NOMO-1 treated with dmso at 0.1 percent for 144 hours (cell line): ENCODE data around the gene MADD.

Experiments used
- DNase-seq: peaks from one replicate; lab custom pipeline; 2025; ENCODE audit not compliant: unreplicated experiment; lab: John Stamatoyannopoulos, UW

The MADD gene

GRCh38 chr11:47269829-47270305 lies at the start of gene MADD:
TSS of gene MADD (plus strand) at chr11:47270133.
- DNase-seq: peak; percentile 80

DNA sequence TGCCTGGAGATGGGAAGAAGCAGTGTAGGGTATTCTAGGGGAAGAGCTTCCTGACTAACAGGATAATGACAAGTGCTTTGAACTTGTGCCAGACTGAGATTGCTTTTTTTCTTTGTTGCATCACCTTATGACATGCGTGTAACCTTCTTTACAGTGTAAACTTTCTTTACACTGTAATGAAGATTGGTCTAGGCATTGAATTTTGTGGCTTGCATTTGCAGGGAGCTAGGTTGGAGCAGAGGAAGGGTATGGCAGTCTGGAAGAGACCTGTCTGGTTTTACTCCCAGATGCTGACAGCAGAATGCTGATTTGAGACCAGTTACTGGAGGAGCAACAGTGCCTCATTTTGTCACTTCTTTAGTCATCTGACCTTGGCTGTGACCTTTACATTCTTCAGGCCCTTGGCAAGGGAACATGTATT lies 49.5 kb upstream of the MADD start:
- no peak for DNase-seq

DNA sequence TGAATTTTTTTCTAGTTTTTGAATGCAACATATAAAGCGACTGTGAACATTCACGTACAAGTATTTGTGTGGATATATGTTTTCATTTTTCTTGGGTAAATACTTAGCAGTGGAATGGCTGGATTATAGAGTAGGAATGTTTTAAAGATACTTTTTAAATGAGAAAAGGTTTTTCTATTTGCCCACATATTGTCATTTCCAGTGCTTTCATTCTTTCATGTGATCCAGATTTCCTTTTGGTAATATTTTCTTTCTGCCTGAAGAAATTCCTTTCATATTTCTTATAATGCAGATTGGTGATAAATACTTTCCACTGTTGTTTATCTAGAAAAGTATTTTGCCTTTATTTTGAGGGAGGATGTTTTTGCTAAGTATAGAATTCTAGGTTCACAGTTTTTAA lies 47.2 kb upstream of the MADD start:
- DNase-seq: no peak

DNA sequence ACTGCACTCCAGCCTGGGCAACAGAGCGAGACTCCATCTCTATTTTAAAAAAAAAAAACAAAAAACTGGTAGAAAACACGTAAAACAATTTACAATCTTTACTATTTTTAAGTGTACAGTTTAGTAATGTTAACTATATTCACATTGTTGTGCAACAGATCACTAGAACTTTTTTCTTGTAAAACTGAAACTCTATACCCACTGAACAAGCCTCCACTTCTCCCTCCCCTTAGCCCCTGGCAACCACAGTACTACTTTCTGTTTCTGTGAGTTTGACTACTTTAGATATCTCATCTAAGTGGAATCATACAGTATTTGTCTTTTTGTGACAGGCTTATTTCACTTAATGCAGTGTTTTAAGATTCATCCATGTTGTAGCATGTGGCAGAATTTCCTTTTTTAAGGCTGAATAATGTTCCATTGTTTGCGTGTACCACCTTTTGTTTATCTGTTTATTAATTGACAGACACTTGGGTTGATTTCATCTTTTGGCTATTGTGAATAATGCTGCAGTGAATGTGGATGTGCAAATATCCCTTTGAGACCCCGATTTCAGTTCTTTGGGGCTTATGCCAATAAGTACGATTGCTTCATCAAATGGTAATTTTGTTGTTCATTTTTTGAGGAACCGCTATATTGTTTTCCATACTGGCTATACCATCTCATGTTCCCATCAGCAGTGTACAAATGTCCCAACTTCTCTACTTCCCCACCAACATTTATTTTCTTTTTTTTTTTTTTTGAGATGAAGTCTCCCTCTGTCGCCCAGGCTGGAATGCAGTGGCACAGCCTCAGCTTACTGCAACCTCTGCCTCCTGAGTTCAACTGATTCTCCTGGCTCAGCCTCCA lies 44.2 kb upstream of the MADD start:
- no peak for DNase-seq

DNA sequence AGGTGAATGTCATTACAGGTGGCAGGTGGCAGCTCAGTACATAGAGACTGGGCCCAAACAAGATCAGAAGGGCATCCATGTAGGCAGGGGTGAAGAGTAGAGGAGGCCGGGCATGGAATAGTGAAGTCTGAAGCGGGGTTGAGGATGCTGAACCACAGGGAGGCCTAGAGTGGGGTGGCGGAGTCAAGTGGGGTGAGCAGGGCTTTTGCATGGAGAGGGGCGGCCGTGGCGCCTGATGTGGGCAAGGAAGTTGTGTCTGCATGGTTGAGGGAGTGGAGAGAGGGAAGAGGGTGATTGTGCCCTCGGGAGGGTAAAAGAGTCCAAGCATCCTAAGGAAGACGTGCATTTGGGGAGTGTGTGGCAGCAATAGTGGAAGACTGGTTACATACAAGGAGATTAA lies 40.8 kb upstream of the MADD start:
- no peak for DNase-seq

GRCh38 chr11:47233051-47233450 lies 36.9 kb upstream of the MADD start:
- DNase-seq: no peak

DNA sequence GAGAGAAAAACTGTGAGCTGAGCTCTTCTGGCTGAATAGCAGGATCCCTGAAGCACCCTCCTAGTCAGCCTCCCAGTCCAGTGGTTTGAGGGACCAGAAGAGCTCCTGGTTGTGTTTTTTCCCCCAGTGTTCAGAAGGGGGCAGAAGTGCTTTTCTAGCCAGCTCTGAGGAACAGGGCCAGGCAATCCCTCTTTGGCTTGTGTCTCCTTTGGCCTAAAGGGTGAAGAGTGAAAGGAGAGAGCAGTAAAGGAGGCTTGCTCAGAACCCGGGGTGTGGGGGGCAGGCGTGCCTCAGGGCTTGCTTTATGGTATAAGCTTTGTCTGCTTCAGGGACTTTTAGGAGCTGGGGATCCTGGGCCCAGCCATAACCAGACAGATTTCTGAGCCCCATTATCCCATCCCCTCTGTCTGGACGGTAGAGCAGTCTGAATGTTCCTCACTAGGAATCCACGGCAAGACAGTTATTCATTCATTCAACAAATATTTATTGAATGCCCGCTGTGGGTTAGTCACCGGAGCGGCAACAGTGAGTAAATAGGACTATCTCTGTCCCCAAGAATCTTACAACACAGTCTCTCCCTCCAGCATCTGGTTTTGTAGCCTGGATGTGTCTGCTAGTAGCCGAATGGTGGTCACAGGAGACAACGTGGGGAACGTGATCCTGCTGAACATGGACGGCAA lies 35.8 kb upstream of the MADD start:
- no peak for DNase-seq

GRCh38 chr11:47234669-47235100 lies 35.2 kb upstream of the MADD start:
- DNase-seq: no peak

DNA sequence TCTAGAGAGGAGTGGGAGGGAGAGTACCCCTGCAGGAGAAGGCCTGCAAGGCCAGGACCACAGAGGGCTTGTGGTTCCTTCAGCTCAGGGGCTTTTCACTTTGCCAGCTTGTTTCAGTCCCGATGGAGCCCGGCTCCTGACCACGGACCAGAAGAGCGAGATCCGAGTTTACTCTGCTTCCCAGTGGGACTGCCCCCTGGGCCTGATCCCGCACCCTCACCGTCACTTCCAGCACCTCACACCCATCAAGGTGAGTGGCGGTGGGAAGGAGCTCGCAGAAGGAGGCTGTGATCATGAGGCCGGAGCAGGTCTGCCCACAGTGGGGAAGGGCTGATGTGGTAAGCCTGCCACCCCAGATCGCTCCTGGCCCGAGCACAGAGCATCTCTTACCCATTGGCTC lies 34.8 kb upstream of the MADD start:
- DNase-seq: no peak

DNA sequence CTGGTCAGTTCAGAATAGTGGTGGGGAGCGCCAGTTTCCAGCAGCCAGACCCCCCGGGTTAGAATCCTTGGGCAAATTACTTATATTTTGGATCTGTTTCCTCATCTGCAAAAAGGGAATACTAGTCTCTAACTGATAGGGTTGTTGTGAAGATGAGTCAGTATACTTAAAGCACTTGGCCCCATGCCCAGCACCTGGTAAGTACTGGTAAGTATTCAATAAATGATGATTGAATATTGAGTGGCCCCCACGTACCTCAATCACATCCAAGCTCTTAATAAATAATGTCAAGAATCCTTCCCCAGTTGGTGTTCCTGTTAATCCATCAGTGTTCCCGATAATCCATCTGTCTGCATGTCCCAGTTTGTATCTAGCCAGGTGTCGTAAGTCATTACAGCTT lies 33.5 kb upstream of the MADD start:
- DNase-seq: no peak

DNA sequence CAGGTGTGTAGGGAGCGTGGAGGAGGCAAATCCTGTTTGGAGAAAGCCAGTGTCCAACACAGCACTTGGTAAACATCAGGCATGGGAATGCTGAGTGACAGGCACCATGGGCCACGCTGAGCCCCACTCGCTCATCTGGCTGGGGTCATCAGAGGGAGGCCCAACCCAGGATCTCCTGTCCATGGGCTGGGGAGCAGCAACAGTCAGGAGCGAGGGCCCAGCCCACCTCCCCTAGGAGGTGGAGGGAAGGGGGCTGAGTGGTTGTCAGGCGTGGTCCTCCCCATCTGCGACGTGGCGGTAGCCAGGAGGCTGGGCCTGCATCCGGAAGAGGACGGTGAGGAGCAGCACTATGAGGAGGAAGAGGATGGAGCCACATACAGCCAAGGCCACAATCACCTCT lies 30.1 kb upstream of the MADD start:
- no peak for DNase-seq

GRCh38 chr11:47241841-47242301 lies 28.1 kb upstream of the MADD start:
- DNase-seq: no peak

- no peak for DNase-seq
These were observed 27.2 kb upstream of the MADD start for GRCh38 chr11:47242596-47243192.

- no peak for DNase-seq
These were observed 26.5 kb upstream of the MADD start for GRCh38 chr11:47243454-47243853.

GRCh38 chr11:47244448-47245350 lies 25.2 kb upstream of the MADD start:
- DNase-seq: peak; percentile 16

DNA sequence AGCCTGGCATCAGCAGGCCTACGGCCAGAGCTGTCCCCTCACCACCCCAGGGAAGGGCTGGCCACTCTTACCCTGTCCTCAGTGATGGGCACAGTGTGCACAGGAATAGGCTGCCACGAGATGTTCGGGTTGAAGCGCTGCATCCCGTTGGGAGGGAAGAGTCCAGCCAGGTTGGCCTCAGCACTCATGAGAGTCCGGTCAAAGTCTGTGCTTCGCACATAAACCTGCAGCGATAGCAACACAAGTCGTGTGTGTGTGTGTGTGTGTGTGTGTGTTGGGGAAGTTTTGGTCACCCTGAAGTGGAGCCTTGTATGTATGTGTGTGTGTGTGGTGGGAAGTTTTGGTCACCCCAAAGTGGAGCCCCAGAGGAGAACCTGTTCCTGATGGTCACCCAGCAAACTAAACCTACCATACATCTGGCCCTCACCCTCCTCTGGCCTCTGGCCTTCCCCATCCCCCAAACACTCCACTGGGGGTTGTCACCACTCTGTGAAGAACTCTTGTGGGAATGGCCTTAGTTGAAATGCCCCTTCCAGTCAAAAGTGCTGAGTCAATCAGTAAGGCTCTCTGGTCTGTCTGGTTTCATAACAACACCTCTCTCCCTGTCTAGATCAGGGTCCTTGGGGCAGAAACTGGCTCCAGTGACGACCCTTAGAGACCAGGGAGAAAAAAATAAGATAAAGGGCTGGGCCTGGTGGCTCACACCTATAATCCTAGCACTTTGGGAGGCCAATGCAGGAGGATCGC lies 24.1 kb upstream of the MADD start:
- no peak for DNase-seq

GRCh38 chr11:47247502-47247901 lies 22.4 kb upstream of the MADD start:
- no peak for DNase-seq

DNA sequence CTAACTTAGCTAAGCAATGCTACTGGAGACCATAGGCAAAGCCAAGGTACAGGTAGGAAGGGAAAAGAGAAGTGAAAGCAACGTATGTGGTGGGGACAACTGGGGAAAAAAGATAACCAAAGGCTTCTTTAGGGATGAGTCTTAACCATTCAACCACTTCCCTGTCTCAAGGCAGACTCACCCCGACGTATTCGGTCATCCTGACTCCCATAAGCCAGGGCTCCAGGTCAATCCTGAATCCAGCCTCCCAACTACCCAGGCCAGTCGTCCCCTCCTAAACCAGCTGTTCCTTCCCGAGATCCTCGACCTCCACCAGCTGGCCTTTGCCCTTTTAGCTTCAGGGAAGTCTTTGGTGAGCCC lies 21.6 kb upstream of the MADD start:
- DNase-seq: no peak

DNA sequence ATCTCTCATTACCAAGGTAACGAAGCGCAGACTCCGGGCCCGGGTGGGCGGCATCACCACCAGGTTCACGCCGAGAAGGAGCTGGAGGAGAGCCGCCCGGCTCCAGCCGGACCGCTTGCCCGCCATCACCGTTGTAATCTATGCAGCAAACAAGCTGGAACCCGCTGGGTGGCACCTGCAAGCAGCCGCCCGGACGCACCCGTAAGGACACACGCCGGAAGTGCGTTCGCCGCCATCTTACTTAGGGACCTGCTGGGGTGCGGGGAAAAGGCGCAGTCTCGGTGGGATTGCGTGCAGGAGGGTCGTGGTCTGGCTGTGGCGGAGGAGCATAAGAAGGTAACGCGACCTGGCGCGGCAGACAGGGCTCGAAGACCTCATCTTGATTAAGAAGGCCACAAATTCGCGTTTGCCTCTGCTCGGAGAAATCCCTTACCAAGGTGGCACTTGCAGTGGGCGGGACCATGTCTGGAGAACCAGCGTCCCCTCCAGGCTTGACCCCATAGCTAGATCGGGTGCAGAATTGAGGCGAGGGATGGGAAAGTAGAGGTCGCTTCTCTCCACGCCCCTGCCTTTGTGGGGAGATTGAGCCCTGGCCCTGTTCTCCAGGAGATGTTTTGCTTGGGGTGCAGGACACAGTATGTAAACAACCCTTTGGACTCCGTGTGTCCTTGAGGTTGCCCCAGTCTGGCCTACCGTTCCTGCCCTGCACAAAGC lies 21.1 kb upstream of the MADD start, which contains the start of gene ACP2:
Gene ACP2 (minus strand): TSS at position 151 of the 714 bp plus-strand sequence. CDS start 25 bp downstream, at position 126.
- peak; percentile 74 for DNase-seq
